K562 (cell line): Measurements from ENCODE around the gene DBF4B.
"Not testable (repeated sequence)": the region's sequence is repeated elsewhere in the genome, so short reads cannot be mapped to it uniquely, and the experiment has no call there.

Experiments used
- CTCF ChIP-seq, 3 experiments: IDR thresholded peaks in 2 of 3; conservative IDR thresholded peaks in 1 of 3; 2 replicates each; pipeline ENCODE4 v1.5.1; 2011 to 2012; ENCODE audit warnings: low read length in 3 of 3, mild to moderate bottlenecking in 3 of 3, control low read depth in 2 of 3, improper control_type of control experiment in 1 of 3, inconsistent platforms in 1 of 3, low read depth in 1 of 3, mixed read lengths in 1 of 3, moderate library complexity in 1 of 3; ENCODE audit not compliant: insufficient read depth in 2 of 3
- ELF4 ChIP-seq: fragments of 450-650 bp; formaldehyde crosslinking; IDR thresholded peaks from 2 replicates; pipeline ENCODE4 v1.4.0; 2022; ENCODE audit warnings: missing genetic modification characterization
- JUN ChIP-seq, 2 experiments: sonication (generic) in 1 of 2; formaldehyde crosslinking in 1 of 2; IDR thresholded peaks; 2 replicates each; pipeline versions ENCODE4 v1.6.1 to v1.8.0; 2012 to 2022; ENCODE audit warnings: borderline replicate concordance in 2 of 2, mild to moderate bottlenecking in 2 of 2, improper control_type of control experiment in 1 of 2, low read depth in 1 of 2, low read length in 1 of 2, missing genetic modification reagents in 1 of 2
- KDM1A ChIP-seq, 2 experiments: fragments of 450-650 bp; IDR thresholded peaks; 2 replicates each; pipeline ENCODE4 v1.6.1; 2016; ENCODE audit warnings: mild to moderate bottlenecking in 2 of 2
- POLR2A ChIP-seq: fragments of 450-650 bp; conservative IDR thresholded peaks from 2 replicates; pipeline ENCODE4 v1.6.1; 2016
- POLR2AphosphoS5 ChIP-seq: IDR thresholded peaks from 2 replicates; pipeline ENCODE4 v1.6.1; 2011; ENCODE audit warnings: mild to moderate bottlenecking, low read depth, low read length, moderate library complexity; ENCODE audit not compliant: control insufficient read depth, insufficient read depth
- SREBF2 ChIP-seq: sonication (generic); formaldehyde crosslinking; IDR thresholded peaks from 2 replicates; pipeline ENCODE4 v1.4.0; 2020; ENCODE audit warnings: mild to moderate bottlenecking, missing genetic modification reagents
- TCF7L2 ChIP-seq: fragments of 150-350 bp; IDR thresholded peaks from 2 replicates; pipeline ENCODE4 v1.6.1; 2016; ENCODE audit warnings: low read depth, mild to moderate bottlenecking, low read length, moderate library complexity
- ZBTB40 ChIP-seq, 2 experiments: fragments of 450-650 bp in 1 of 2; sonication (generic) in 1 of 2; formaldehyde crosslinking in 1 of 2; IDR thresholded peaks; 2 replicates each; pipeline versions ENCODE4 v1.7.1 to v1.9.0; 2016 to 2022; ENCODE audit warnings: inconsistent platforms in 1 of 2, mild to moderate bottlenecking in 1 of 2, missing genetic modification reagents in 1 of 2
- ZFP1 ChIP-seq: fragments of 450-650 bp; formaldehyde crosslinking; IDR thresholded peaks from 2 replicates; pipeline ENCODE4 v1.4.0; 2020; ENCODE audit warnings: mild to moderate bottlenecking, mixed read lengths
- ZNF121 ChIP-seq: sonication (generic); formaldehyde crosslinking; conservative IDR thresholded peaks from 2 replicates; pipeline ENCODE4 v1.8.0; 2022; ENCODE audit warnings: missing genetic modification reagents
- ZNF253 ChIP-seq: fragments of 250-450 bp; sonication (Bioruptor Pico); conservative IDR thresholded peaks from 2 replicates; pipeline ENCODE4 v1.6.1; 2021; ENCODE audit warnings: mild to moderate bottlenecking
- TF ChIP-seq, protein P1 (sequence below): fragments of 250-450 bp; sonication (Bioruptor Pico); IDR thresholded peaks from 2 replicates; pipeline ENCODE4 v1.5.0; 2021; ENCODE audit warnings: mild to moderate bottlenecking, borderline replicate concordance

GRCh38 chr17:44683303-44683702 lies 25.2 kb upstream of the DBF4B start:
- TF ChIP-seq CTCF (IDR thresholded peaks at IDR 0.05 in 2 of 3, conservative IDR thresholded peaks at IDR 0.05 in 1 of 3; ENCODE audit: insufficient read depth in 2 of 3, low read depth in 1 of 3, low read length in 3 of 3); TCF7L2; ZNF253 (CRISPR knock-in tag); ZFP1 (CRISPR knock-in tag); ZBTB40 (IDR thresholded peaks at IDR 0.05); ZBTB40 (CRISPR knock-in tag; IDR thresholded peaks at IDR 0.05); KDM1A (IDR thresholded peaks at IDR 0.05); POLR2AphosphoS5; ELF4 (CRISPR knock-in tag); SREBF2 (CRISPR knock-in tag); ZNF121; POLR2A; JUN (IDR thresholded peaks at IDR 0.05; ENCODE audit: borderline replicate concordance, low read depth, low read length); JUN (CRISPR knock-in tag; IDR thresholded peaks at IDR 0.05; ENCODE audit: borderline replicate concordance): not testable (repeated sequence)
- TF ChIP-seq, protein P1, sequence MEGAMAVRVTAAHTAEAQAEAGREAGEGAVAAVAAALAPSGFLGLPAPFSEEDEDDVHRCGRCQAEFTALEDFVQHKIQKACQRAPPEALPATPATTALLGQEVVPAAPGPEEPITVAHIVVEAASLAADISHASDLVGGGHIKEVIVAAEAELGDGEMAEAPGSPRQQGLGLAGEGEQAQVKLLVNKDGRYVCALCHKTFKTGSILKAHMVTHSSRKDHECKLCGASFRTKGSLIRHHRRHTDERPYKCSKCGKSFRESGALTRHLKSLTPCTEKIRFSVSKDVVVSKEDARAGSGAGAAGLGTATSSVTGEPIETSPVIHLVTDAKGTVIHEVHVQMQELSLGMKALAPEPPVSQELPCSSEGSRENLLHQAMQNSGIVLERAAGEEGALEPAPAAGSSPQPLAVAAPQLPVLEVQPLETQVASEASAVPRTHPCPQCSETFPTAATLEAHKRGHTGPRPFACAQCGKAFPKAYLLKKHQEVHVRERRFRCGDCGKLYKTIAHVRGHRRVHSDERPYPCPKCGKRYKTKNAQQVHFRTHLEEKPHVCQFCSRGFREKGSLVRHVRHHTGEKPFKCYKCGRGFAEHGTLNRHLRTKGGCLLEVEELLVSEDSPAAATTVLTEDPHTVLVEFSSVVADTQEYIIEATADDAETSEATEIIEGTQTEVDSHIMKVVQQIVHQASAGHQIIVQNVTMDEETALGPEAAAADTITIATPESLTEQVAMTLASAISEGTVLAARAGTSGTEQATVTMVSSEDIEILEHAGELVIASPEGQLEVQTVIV (CRISPR knock-in tag) = not testable (repeated sequence)
